IPS-20b (cell line): ENCODE data around the gene SULT1E1.
"Not testable (repeated sequence)": the region's sequence is repeated elsewhere in the genome, so short reads cannot be mapped to it uniquely, and the experiment has no call there.

ENCODE experiments used
- H3K27ac ChIP-seq: one replicate; pipeline ENCODE4 v1.5.1; 2013; ENCODE audit warnings: low read length
- H3K27me3 ChIP-seq: 2 replicates; pipeline ENCODE4 v1.6.1; 2013; ENCODE audit warnings: mild to moderate bottlenecking, low read length, inconsistent platforms; ENCODE audit not compliant: insufficient read depth
- H3K36me3 ChIP-seq: 2 replicates; pipeline ENCODE4 v1.6.1; 2013; ENCODE audit warnings: low read depth, mild to moderate bottlenecking, inconsistent platforms, low read length, moderate library complexity; ENCODE audit not compliant: insufficient read depth
- H3K4me1 ChIP-seq: 2 replicates; pipeline ENCODE4 v1.6.1; 2013; ENCODE audit warnings: mild to moderate bottlenecking, control low read depth, inconsistent platforms, low read length, moderate library complexity; ENCODE audit not compliant: insufficient read depth
- H3K4me3 ChIP-seq: 2 replicates; pipeline ENCODE4 v1.5.1; 2013; ENCODE audit warnings: mild to moderate bottlenecking, low read length, inconsistent platforms
- H3K9ac ChIP-seq: 2 replicates; pipeline ENCODE4 v1.6.1; 2013; ENCODE audit warnings: low read depth, mild to moderate bottlenecking, inconsistent platforms, low read length, moderate library complexity
- H3K9me3 ChIP-seq: 2 replicates; pipeline ENCODE4 v1.6.1; 2013; ENCODE audit warnings: mild to moderate bottlenecking, low read depth, low read length, inconsistent platforms; ENCODE audit not compliant: insufficient read depth

SULT1E1 gene

DNA sequence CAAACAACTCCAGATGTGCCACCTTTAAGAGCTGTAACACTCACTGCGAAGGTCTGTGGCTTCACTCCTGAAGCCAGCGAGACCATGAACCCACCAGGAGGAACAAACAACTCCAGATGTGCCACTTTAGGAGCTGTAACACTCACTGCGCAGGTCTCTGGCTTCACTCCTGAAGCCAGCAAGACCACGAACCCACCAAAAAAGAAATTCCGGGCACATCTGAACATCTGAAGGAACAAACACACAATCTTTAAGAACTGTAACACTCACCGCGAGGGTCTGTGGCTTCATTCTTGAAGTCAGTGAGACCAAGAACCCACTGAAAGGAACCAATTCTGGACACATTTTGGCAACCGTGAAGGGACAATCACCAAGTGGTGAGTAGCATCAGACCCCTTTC lies 34.9 kb downstream of the SULT1E1 start:
- H3K36me3 ChIP-seq, H3K4me3 ChIP-seq, H3K27ac ChIP-seq: not testable (repeated sequence)

DNA sequence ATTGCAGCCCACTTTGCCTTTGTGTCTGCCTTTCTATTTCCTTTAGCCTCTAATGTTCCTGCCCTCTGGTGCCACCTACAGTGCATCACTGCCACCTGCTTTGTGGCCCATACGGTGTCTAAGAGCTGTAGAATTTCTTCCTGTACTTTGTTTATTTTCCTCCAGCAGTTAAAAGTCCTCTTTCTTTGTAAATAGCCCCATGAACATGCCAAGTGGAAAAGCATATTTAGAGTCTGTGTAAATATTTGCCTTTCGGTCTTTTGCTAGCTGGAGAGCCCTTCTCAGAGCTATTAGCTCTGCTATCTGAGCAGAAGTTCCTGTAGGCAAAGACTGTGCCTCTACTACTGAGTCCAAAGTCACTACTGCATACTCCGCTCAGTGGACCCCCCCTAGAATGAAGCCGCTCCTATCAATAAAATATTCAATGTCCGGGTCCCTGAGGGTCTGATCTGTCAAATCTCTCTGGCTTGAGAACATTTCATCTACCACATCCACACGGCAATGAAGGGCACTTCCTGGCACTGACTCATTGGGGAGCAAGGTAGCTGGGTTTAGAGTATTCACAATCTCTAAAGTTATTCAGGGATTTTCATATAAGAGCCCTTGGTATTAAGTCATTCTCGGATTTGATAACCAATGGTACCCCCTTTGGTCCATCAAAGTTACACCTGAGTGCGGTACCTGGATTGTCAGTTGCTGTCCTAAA lies 36.3 kb downstream of the SULT1E1 start:
- H3K27ac ChIP-seq: no peak overlapping the region

More for the DNA sequence above, 34.9 kb downstream of the SULT1E1 start:
- not testable (repeated sequence) for H3K4me1 ChIP-seq, H3K9ac ChIP-seq, H3K9me3 ChIP-seq, H3K27me3 ChIP-seq

DNA sequence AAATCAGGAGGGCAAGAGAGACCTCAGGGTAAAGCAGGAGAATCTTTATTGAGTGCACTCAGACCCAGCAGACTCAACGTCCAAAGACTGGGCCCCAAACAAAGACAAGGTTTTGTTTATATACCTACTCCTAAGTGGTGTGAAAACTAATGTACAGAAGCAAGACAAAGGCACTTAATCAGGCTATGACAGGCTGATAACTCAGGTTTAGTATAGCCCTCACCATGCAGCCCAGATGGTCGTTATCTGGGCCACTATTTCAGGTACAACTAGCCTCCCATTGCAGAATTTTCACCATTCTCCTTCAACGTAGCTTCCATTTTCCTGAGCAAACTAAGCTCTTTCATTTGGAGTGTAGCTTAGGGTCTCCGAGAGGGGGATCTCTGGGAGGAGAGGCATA lies 36.9 kb downstream of the SULT1E1 start:
- no peaks in the 10 kb centered on the region for H3K36me3 ChIP-seq

More for the DNA sequence above, 36.3 kb downstream of the SULT1E1 start:
- Histone ChIP-seq H3K9ac (no peak overlapping the region), H3K27me3 (no peaks in the 10 kb centered on the region), H3K4me1 (no peaks in the 10 kb centered on the region), H3K9me3 (no peaks in the 10 kb centered on the region), H3K4me3 (no peak overlapping the region), H3K36me3 (no peaks in the 10 kb centered on the region)

DNA sequence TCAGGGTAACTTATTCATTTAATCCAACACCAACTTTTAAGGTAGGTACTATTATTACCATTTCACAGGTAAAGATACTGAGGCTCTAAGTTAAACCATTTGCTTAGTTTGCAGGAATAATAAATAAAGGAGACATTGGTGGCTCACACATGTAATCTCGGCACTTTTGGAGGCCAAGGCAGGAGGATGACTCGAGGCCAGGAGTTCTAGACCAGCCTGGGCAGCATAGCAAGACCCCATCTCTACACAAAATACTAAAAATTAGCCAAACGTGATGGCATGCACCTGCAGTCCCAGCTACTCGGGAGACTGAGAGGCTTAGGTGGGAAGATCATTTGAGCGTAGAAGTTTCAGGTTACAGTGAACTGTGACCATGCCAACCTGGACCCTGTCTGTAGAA lies 37.7 kb downstream of the SULT1E1 start:
- H3K4me1 ChIP-seq: no peaks in the 10 kb centered on the region
- H3K4me3 ChIP-seq: no peak overlapping the region
- no peaks in the 10 kb centered on the region for H3K9me3 ChIP-seq
- no peak overlapping the region for H3K27ac ChIP-seq
- no peaks in the 10 kb centered on the region for H3K36me3 ChIP-seq
- H3K27me3 ChIP-seq: no peaks in the 10 kb centered on the region
- no peak overlapping the region for H3K9ac ChIP-seq

More for the DNA sequence above, 36.9 kb downstream of the SULT1E1 start:
- Histone ChIP-seq H3K27ac (no peak overlapping the region), H3K9ac (no peak overlapping the region), H3K4me3 (no peak overlapping the region), H3K4me1 (no peaks in the 10 kb centered on the region), H3K27me3 (no peaks in the 10 kb centered on the region), H3K9me3 (no peaks in the 10 kb centered on the region)

DNA sequence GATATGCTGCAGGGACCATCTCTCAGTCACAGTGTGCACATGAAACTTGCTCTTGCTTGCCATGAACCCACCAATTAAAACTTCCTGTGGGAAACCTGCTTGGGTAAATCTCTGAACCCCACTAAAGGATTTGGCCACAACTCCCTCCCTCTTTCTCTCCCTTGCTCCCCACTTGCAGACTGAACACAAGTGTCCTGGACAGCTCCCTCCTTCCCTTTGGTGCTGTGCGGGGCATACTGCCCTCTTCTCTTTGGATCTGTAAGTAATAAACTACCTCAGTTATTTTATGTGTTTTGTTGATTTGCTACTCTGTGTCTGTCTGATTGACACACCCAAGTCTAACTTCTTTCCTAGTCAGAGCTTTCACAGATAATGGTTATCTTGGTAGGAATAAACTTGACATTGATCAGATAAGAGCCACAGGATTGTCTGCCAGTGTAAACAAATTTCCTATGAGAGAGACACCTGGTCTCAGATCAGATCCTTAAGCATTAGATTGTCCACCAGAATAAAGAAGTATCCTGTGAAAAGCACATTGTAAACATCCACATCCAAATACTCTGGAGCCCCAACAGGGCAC lies 41.8 kb downstream of the SULT1E1 start:
- Histone ChIP-seq H3K4me1 (no peaks in the 10 kb centered on the region), H3K4me3 (no peak overlapping the region), H3K36me3 (no peaks in the 10 kb centered on the region), H3K27me3 (no peaks in the 10 kb centered on the region), H3K9me3 (no peaks in the 10 kb centered on the region), H3K27ac (no peak overlapping the region), H3K9ac (no peak overlapping the region)

DNA sequence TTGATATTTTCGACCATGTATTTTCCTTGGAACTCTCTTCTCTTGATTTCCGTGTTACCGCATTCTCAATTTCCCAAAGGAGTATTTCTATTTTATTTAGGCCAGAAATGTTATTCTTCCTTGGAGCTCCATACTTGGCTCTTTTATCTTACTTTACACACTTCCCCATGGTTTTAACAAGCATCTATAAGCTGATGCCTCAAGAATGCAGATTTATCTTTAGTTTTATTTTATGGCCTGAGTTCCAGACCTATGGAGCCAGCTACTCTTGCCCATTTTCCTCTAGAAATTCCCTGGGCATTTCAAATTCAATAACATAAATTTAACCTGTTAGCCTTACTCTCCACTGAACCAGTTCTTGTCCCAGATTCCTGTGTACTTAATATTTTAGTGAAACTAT lies 43.7 kb downstream of the SULT1E1 start:
- Histone ChIP-seq H3K27me3 (no peaks in the 10 kb centered on the region), H3K4me3 (no peak overlapping the region), H3K4me1 (no peaks in the 10 kb centered on the region), H3K9ac (no peak overlapping the region), H3K36me3 (no peaks in the 10 kb centered on the region), H3K27ac (no peak overlapping the region), H3K9me3 (no peaks in the 10 kb centered on the region)

DNA sequence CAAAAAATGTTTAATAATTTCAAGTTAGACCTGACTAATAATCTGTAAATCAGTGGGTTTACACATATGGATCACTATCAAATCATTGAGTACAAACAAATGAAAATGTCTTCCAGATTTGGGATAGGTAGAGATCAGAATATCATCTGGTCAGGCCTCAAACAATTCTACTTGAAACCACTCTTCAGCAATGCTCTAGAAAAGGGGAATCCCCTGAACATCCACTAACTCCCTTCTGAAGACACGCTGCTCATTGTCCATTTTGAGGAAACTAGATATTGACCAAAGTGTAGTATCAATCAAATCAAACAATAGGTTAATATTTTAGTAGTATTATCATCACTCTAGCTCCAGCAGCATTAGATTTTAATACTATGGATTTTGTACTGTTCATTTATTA lies 46.3 kb downstream of the SULT1E1 start:
- Histone ChIP-seq H3K27me3 (no peaks in the 10 kb centered on the region), H3K4me1 (no peaks in the 10 kb centered on the region; the same call in 1 of the 2 replicates), H3K9me3 (no peaks in the 10 kb centered on the region), H3K36me3 (no peaks in the 10 kb centered on the region), H3K9ac (no peak overlapping the region), H3K27ac (no peak overlapping the region), H3K4me3 (no peak overlapping the region)

DNA sequence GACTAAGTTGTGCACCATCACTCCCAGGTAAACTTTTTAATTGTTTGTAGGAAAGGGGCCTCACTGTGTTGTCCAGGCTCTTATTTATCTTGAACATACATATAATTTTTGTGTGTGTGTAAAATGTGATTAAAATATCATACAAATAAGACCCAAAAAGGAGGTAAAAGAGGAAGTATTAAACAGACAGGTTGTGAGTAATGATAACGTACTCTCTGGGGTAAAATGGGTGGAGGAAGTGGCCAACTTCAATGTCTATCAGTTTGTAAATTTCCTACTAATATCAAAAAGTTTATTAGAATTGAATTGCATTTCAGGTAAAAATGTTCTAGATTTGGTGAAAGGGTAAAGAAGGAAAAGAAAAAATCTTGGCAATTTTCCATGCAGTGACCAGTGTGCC lies 48.8 kb downstream of the SULT1E1 start:
- H3K36me3 ChIP-seq: no peaks in the 10 kb centered on the region
- no peaks in the 10 kb centered on the region; the same call in 1 of the 2 replicates for H3K4me1 ChIP-seq
- no peak overlapping the region for H3K27ac ChIP-seq
- peaks cover 6% of the 10 kb centered on the region; the same call in 1 of the 2 replicates for H3K9me3 ChIP-seq
- H3K4me3 ChIP-seq: no peak overlapping the region
- no peak overlapping the region for H3K9ac ChIP-seq
- H3K27me3 ChIP-seq: no peaks in the 10 kb centered on the region

DNA sequence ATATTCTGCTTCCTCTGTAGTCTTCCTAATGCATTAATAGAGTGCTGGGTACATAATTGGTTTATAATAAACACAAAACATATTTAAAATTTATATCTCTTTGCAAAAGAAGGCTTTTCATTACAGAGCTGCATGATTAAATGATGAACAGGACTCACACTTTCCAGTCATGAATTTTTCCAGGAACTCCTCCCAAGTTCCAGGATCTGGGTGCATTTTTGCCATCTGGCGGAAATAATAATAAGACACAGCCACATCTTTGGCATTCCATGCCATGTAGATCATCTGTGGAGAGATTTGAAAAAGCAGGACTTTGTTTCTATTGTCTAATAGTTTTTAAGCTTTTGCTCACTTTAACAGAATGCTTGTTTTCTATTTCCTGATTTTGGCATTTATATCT lies 59.3 kb downstream of the SULT1E1 start:
- H3K27ac ChIP-seq: no peak overlapping the region
- no peak overlapping the region for H3K9ac ChIP-seq
- no peaks in the 10 kb centered on the region for H3K4me1 ChIP-seq
- H3K36me3 ChIP-seq: no peaks in the 10 kb centered on the region
- H3K4me3 ChIP-seq: no peak overlapping the region
- no peaks in the 10 kb centered on the region for H3K27me3 ChIP-seq
- no peaks in the 10 kb centered on the region for H3K9me3 ChIP-seq

DNA sequence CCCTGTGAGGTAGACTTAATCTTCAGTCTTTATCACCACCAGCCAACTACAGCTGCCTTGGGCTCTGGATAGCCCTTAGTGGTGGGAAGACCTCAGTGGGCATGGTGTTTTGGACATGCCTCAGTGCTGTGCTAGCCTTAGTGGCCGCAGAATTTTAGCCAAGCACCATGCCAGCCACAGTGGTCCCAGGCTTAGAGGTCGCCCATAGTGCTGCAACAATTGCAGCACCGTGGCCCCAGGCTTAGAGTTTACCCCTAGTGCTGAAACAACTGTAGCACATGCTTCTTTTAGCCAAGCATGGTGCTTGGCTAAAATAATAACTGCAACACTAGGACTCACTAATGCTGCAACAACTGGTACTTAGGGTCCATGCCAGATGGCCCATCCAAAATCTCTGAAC lies 60.6 kb downstream of the SULT1E1 start:
- Histone ChIP-seq H3K4me3 (no peak overlapping the region), H3K36me3 (no peaks in the 10 kb centered on the region), H3K9me3 (no peaks in the 10 kb centered on the region), H3K27me3 (no peaks in the 10 kb centered on the region), H3K4me1 (no peaks in the 10 kb centered on the region), H3K27ac (no peak overlapping the region), H3K9ac (no peak overlapping the region)

DNA sequence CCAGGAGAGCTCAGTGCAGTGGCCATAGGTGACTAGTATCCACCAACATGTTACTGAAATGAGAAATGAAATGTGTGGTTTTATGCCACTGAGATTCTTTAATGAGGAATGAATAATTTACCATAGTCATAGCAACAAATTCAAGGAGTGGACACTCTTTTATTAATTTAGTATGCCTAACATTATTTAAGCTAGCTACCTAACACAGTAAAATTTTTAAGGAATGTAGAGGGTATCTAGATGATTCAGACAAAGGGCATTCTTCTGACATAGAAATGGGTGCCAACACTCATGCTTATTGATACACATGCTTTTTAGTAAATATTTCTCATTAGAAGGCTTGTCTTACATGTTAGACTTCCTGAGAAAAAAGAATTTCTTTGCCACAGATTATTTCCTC lies 66.2 kb downstream of the SULT1E1 start:
- Histone ChIP-seq H3K4me3 (no peak overlapping the region), H3K9ac (no peak overlapping the region), H3K9me3 (no peaks in the 10 kb centered on the region), H3K4me1 (no peaks in the 10 kb centered on the region), H3K27ac (no peak overlapping the region), H3K27me3 (no peaks in the 10 kb centered on the region), H3K36me3 (no peaks in the 10 kb centered on the region)
